ENCODE measurements around the gene FBN3.

DNA sequence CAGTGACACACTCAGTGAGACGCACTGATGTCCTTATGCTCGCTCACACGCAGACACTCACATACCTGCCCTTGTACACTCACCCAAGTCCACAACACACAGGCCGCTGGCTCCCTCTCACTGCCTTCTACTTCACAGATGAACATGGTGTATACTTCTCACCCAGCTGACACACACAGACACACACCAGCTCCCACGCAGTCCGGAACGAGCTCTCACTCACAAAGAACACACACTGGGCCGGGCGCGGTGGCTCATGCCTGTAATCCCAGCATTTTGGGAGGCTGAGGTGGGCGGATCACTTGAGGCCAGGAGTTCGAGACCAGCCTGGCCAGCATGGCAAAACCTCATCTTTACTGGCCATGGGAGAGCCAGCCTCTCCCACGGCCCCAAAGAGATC, 65.2 kb downstream of the FBN3 start:
- TF ChIP-seq, protein P1, sequence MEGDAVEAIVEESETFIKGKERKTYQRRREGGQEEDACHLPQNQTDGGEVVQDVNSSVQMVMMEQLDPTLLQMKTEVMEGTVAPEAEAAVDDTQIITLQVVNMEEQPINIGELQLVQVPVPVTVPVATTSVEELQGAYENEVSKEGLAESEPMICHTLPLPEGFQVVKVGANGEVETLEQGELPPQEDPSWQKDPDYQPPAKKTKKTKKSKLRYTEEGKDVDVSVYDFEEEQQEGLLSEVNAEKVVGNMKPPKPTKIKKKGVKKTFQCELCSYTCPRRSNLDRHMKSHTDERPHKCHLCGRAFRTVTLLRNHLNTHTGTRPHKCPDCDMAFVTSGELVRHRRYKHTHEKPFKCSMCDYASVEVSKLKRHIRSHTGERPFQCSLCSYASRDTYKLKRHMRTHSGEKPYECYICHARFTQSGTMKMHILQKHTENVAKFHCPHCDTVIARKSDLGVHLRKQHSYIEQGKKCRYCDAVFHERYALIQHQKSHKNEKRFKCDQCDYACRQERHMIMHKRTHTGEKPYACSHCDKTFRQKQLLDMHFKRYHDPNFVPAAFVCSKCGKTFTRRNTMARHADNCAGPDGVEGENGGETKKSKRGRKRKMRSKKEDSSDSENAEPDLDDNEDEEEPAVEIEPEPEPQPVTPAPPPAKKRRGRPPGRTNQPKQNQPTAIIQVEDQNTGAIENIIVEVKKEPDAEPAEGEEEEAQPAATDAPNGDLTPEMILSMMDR (IDR thresholded peaks at IDR 0.05), result no peak
- no peak for TF ChIP-seq POLR2A (IDR thresholded peaks at IDR 0.05)
